ENCODE data around the gene DRD1.

- no peak for TF ChIP-seq CTCF (IDR thresholded peaks at IDR 0.05; ENCODE audit: insufficient read depth, low read length)
- TF ChIP-seq POLR2AphosphoS5 (IDR thresholded peaks at IDR 0.05; ENCODE audit: low read depth), result no peak
- no peak for TF ChIP-seq GABPA (IDR thresholded peaks at IDR 0.05; ENCODE audit: low read depth)
Measured at GRCh38 chr5:175392236-175392635, 51.7 kb downstream of the DRD1 start.

Data from HL-60 (cell line).